ENCODE data around the gene CLRN3. TPM values are rescaled to one million over a fixed set of nuclear protein-coding genes. Genes with fewer than 3 reads are reported as not detected.

CLRN3 gene
- polyA plus RNA-seq, 1 donor from 2014 or later = not detected

- Histone ChIP-seq H3K4me2 (ENCODE audit: low read length) (no peak overlapping the region), H2AFZ (ENCODE audit: low read depth, low read length) (no peak overlapping the region), H3K4me3 (ENCODE audit: low read length) (no peak overlapping the region), H3K9me3 (ENCODE audit: low read length) (peaks cover 8% of the 10 kb centered on the region), H4K20me1 (ENCODE audit: insufficient read depth) (no peaks in the 10 kb centered on the region), H3K27me3 (ENCODE audit: insufficient read depth, low read depth, low read length) (no peaks in the 10 kb centered on the region), H3K9ac (ENCODE audit: low read length) (no peak overlapping the region), H3K79me2 (replicated peaks; ENCODE audit: insufficient read depth, low read length) (no peaks in the 10 kb centered on the region), H3K9me2 (ENCODE audit: insufficient read depth, low read length) (no peaks in the 10 kb centered on the region), H3K36me3 (ENCODE audit: insufficient read depth, low read length) (no peaks in the 10 kb centered on the region), H3K27ac (ENCODE audit: low read length) (no peak overlapping the region), H3F3A (ENCODE audit: insufficient read depth, low read length, poor library complexity, severe bottlenecking) (no peaks in the 10 kb centered on the region)
- TF ChIP-seq RAD21 (conservative IDR thresholded peaks at IDR 0.05) (no peak), MXI1 (conservative IDR thresholded peaks at IDR 0.05; ENCODE audit: poor library complexity, severe bottlenecking) (no peak), TAF1 (IDR thresholded peaks at IDR 0.05; ENCODE audit: low read depth) (no peak), EP300 (conservative IDR thresholded peaks at IDR 0.05; ENCODE audit: poor library complexity, severe bottlenecking) (no peak), EZH2 (IDR thresholded peaks at IDR 0.05; ENCODE audit: borderline replicate concordance, insufficient read depth, low read length, poor library complexity, severe bottlenecking) (no peak), POLR2AphosphoS5 (IDR thresholded peaks at IDR 0.05) (no peak), SMC3 (conservative IDR thresholded peaks at IDR 0.05; ENCODE audit: poor library complexity) (no peak)
- TF ChIP-seq, protein P1, sequence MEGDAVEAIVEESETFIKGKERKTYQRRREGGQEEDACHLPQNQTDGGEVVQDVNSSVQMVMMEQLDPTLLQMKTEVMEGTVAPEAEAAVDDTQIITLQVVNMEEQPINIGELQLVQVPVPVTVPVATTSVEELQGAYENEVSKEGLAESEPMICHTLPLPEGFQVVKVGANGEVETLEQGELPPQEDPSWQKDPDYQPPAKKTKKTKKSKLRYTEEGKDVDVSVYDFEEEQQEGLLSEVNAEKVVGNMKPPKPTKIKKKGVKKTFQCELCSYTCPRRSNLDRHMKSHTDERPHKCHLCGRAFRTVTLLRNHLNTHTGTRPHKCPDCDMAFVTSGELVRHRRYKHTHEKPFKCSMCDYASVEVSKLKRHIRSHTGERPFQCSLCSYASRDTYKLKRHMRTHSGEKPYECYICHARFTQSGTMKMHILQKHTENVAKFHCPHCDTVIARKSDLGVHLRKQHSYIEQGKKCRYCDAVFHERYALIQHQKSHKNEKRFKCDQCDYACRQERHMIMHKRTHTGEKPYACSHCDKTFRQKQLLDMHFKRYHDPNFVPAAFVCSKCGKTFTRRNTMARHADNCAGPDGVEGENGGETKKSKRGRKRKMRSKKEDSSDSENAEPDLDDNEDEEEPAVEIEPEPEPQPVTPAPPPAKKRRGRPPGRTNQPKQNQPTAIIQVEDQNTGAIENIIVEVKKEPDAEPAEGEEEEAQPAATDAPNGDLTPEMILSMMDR (IDR thresholded peaks at IDR 0.05; ENCODE audit: poor library complexity, severe bottlenecking) = no peak
- TF ChIP-seq, protein P2, sequence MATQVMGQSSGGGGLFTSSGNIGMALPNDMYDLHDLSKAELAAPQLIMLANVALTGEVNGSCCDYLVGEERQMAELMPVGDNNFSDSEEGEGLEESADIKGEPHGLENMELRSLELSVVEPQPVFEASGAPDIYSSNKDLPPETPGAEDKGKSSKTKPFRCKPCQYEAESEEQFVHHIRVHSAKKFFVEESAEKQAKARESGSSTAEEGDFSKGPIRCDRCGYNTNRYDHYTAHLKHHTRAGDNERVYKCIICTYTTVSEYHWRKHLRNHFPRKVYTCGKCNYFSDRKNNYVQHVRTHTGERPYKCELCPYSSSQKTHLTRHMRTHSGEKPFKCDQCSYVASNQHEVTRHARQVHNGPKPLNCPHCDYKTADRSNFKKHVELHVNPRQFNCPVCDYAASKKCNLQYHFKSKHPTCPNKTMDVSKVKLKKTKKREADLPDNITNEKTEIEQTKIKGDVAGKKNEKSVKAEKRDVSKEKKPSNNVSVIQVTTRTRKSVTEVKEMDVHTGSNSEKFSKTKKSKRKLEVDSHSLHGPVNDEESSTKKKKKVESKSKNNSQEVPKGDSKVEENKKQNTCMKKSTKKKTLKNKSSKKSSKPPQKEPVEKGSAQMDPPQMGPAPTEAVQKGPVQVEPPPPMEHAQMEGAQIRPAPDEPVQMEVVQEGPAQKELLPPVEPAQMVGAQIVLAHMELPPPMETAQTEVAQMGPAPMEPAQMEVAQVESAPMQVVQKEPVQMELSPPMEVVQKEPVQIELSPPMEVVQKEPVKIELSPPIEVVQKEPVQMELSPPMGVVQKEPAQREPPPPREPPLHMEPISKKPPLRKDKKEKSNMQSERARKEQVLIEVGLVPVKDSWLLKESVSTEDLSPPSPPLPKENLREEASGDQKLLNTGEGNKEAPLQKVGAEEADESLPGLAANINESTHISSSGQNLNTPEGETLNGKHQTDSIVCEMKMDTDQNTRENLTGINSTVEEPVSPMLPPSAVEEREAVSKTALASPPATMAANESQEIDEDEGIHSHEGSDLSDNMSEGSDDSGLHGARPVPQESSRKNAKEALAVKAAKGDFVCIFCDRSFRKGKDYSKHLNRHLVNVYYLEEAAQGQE (IDR thresholded peaks at IDR 0.05; ENCODE audit: borderline replicate concordance) = no peak
Observed at GRCh38 chr10:127867805-127868204, 24.9 kb downstream of the CLRN3 start.

GRCh38 chr10:127866276-127867013 is 26.3 kb downstream of the CLRN3 start:
- Histone ChIP-seq H3K36me3 (ENCODE audit: insufficient read depth, low read length) (no peaks in the 10 kb centered on the region), H3K27ac (ENCODE audit: low read length) (no peak overlapping the region), H3K79me2 (replicated peaks; ENCODE audit: insufficient read depth, low read length) (no peaks in the 10 kb centered on the region), H3K4me3 (ENCODE audit: low read length) (no peak overlapping the region), H2AFZ (ENCODE audit: low read depth, low read length) (no peak overlapping the region), H3K4me2 (ENCODE audit: low read length) (no peak overlapping the region), H3K27me3 (ENCODE audit: insufficient read depth, low read depth, low read length) (no peaks in the 10 kb centered on the region), H3F3A (ENCODE audit: insufficient read depth, low read length, poor library complexity, severe bottlenecking) (no peaks in the 10 kb centered on the region), H3K9me3 (ENCODE audit: low read length) (peaks cover 8% of the 10 kb centered on the region), H3K9ac (ENCODE audit: low read length) (no peak overlapping the region), H4K20me1 (ENCODE audit: insufficient read depth) (no peaks in the 10 kb centered on the region), H3K9me2 (ENCODE audit: insufficient read depth, low read length) (no peaks in the 10 kb centered on the region)
- TF ChIP-seq, protein P1 (IDR thresholded peaks at IDR 0.05; ENCODE audit: poor library complexity, severe bottlenecking) = no peak
- TF ChIP-seq TAF1 (IDR thresholded peaks at IDR 0.05; ENCODE audit: low read depth) (no peak), SMC3 (conservative IDR thresholded peaks at IDR 0.05; ENCODE audit: poor library complexity) (no peak), RAD21 (conservative IDR thresholded peaks at IDR 0.05) (no peak), POLR2AphosphoS5 (IDR thresholded peaks at IDR 0.05) (no peak), EZH2 (IDR thresholded peaks at IDR 0.05; ENCODE audit: borderline replicate concordance, insufficient read depth, low read length, poor library complexity, severe bottlenecking) (no peak), MXI1 (conservative IDR thresholded peaks at IDR 0.05; ENCODE audit: poor library complexity, severe bottlenecking) (no peak), EP300 (conservative IDR thresholded peaks at IDR 0.05; ENCODE audit: poor library complexity, severe bottlenecking) (no peak)
- TF ChIP-seq, protein P2 (IDR thresholded peaks at IDR 0.05; ENCODE audit: borderline replicate concordance) = no peak
